ENCODE results near the gene CPNE9.

CPNE9 gene

GRCh38 chr3:9717563-9717962 lies 13.9 kb downstream of the CPNE9 start:
- DNase-seq, result no peak

GRCh38 chr3:9718118-9718517 lies 14.5 kb downstream of the CPNE9 start:
- no peak for DNase-seq

DNA sequence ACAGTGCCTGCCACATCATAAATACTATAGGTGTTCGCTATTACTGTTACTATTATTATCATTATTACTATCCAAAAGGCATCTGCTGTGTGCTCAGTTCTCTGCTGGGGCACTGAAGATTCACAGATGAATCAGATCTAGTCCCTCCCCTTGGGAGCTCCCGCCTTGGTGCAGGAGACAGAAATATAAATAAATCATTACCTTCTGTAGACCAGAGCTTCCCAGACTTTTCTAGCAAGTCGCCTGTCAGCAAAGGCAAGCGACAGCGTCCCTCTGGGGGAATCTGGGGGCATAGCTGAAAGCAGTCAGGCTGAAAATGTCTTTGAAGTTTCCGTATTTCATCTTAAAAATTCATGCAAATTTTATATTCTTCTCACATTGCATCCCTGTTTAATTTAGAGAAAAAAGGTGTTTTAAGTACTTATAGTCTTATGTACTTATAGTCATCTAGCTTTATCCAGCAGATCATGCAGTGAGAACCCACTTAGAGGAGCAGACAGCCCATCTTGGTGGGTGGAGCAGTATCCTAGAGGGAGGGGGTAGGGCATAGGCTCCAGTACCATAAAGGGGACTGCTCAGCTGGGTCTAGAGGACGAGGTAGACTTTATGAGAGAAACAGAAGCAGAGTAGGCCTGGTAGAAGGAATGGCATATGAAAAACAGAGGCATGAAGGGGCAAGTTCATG lies 17.5 kb downstream of the CPNE9 start:
- no peak for DNase-seq

GRCh38 chr3:9721700-9722060 lies 18.0 kb downstream of the CPNE9 start:
- DNase-seq, result no peak

DNA sequence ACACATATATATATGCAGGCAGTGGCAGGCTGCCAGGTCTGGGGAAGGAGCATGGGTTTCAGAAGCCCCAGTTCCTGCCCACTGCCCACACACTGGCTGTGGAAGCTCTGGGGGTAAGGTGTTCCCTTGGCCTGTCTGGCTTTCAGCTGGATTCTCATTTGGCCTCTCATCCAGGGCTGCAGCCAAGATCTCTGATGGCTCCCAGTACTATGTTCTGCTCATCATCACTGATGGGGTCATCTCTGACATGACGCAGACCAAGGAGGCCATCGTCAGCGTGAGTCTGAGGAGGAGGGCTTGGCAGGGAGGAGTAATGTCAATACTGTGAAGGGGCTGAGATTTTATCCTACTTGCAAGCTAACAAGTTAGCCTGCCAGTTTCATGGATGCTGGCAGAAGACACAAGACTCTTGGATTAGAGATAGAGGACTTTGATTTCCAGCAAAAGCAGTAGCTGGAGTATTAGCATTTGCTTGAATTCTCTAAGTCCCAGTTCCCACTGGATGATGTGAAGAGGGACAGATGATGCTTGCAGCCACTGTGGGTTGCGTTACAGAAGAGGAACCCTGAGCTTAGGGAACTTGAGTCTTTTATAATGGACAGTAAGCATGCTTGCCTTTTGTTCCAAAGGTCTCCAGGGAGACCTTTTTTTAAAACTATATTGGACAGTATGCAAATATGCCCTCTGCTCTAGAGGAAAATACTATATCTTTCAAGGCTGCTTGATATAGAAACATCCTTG lies 22.3 kb downstream of the CPNE9 start:
- DNase-seq, result no peak

DNA sequence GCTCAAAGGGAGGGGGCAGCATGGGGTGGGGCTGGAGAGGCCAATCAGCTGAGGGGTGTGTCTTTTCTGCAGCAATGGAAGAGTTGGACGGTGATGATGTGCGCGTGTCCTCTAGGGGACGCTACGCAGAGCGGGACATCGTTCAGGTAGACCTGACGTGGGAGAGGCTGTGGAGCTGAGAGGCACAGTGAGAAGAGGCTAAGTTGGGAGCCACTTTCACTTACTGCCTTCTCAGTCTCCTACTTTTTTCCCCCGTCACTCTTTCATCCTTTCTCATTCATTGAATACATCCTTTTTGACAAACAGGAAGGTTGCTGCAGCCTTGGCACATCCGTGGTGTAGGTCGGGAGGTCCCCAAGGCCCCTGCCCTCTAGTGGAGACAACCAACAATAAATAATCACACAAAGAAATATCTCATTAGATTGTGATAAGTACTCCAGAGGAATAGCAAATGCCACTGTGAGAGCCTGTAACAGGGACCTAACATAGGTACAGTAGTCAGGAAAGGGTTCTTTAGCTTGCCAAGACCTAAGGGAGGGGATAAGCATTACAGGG lies 23.5 kb downstream of the CPNE9 start:
- DNase-seq, result no peak

DNA sequence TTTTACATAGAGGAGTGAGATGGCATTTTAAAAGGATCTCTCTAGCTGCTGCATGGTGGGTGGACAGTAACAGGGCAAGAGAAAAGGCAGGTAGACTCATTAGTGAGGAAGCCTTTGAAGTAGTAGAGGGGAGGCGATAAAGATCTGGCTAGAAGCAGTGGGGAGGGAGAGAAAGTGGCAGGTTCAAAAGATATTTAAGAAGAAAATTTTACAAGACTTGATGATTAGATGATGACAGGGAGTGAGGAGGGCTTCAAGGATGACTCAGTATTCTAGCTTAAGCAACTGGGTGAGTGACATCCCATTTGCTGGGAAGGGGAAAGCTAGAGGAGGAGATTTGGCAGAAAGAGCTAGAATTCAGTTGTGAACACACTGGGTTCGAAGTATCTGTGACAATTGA lies 24.1 kb downstream of the CPNE9 start:
- no peak for DNase-seq

DNA sequence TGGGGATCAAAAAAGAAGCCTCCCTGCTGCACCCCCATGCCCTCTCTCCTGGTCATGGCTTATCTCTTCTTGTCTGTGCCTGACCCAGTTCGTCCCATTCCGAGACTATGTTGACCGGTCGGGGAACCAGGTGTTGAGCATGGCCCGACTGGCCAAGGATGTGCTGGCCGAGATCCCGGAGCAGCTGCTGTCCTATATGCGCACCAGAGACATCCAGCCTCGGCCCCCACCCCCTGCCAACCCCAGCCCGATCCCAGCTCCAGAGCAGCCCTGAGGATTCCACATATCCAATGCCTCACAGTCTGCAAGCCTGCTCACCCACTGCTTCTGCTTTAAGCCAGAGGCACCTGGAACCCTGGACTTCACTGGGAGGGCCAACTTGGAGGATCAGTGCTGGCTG lies 25.8 kb downstream of the CPNE9 start:
- no peak for DNase-seq

GRCh38 chr3:9730657-9731205 lies 27.1 kb downstream of the CPNE9 start:
- no peak for DNase-seq

GRCh38 chr3:9731206-9732079 lies 27.8 kb downstream of the CPNE9 start, which contains the start of gene BRPF1:
TSS of gene BRPF1 (plus strand) at chr3:9731735. CDS start at chr3:9734141, 2,406 bp downstream.
- peak; percentile 98 for DNase-seq

GRCh38 chr3:9732080-9732739 lies 28.6 kb downstream of the CPNE9 start:
- DNase-seq, result no peak

DNA sequence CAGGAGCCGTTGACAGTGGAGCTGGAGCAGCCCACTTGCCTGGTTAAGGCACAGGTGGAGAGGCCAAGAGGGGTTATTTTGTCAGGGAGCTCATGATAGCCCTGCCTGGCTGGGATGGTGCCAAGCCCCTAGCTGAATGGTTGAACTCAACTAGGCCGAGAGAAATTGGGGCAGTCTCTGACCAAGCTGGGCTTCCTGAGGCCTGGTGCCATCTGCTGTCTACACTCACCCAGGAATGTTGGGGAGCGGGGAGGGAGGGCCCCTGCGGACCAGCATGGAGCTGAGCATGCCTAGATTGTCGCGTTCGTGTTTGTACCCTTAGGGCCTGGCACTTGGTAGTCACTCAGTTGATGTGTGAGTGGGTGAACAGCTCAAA lies 29.1 kb downstream of the CPNE9 start:
- DNase-seq, result no peak

- DNase-seq, result no peak
Measured at GRCh38 chr3:9736831-9737230, 33.2 kb downstream of the CPNE9 start.

DNA sequence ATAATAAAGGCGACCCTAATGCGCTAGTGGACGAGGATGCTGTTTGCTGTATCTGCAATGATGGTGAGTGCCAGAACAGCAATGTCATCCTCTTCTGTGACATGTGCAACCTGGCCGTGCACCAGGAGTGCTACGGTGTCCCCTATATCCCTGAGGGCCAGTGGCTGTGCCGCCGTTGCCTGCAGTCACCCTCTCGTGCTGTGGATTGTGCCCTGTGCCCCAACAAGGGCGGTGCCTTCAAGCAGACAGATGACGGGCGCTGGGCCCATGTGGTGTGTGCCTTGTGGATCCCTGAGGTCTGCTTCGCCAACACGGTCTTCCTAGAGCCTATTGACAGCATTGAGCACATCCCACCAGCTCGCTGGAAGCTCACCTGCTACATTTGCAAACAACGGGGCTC lies 35.5 kb downstream of the CPNE9 start:
- DNase-seq, result no peak

GRCh38 chr3:9742560-9742959 lies 38.9 kb downstream of the CPNE9 start:
- no peak for DNase-seq

- DNase-seq, result no peak
Measured at GRCh38 chr3:9743548-9743947, 39.9 kb downstream of the CPNE9 start.

DNA sequence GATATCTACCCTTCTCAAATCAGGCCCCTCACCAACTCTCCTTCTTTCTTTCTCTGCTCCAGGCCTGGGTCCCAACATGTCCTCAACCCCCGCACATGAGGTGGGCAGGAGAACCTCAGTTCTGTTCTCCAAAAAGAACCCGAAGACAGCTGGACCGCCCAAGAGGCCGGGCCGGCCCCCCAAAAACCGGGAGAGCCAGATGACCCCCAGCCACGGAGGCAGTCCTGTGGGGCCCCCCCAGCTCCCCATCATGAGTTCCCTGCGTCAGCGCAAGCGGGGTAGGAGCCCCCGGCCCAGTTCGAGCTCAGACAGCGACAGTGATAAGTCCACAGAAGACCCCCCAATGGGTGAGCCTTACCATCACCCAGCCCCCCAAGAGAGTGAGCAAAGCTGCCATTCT lies 40.5 kb downstream of the CPNE9 start:
- no peak for DNase-seq

DNA sequence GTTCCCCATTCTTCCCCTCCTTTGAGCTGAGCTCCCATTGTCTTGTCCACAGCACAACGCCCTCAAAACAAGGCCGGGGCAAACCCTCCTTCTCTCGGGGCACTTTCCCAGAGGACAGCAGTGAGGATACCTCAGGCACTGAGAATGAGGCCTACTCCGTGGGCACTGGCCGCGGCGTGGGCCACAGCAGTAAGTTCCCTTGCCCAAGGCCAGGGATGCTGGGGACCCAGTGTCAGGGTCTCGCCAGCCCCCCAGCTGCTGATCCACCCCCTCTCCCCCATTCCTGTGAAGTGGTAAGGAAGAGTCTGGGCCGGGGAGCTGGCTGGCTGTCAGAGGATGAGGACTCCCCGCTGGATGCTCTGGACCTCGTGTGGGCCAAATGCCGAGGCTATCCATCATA lies 41.9 kb downstream of the CPNE9 start:
- no peak for DNase-seq

- DNase-seq, result peak; percentile 48
Measured at GRCh38 chr3:9746330-9746729, 42.7 kb downstream of the CPNE9 start.

DNA sequence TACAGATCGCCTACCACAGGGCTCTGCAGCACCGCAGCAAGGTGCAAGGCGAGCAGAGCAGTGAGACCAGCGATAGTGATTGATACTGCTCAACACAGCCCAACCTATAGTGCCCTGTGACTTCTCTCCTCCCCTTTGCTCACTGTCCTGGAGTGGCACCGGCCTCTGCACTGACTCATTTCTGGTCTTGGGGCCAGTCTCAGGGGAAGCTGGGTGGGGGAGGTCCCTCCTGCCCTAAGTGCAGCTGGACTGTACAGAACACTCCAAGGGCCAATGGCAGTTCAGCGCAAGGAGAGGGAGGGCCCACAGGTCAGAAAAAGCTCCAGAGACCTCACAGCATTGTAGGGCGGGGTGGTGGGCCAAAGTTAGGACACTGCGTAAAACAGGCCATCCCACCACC lies 43.6 kb downstream of the CPNE9 start:
- DNase-seq, result no peak

DNA sequence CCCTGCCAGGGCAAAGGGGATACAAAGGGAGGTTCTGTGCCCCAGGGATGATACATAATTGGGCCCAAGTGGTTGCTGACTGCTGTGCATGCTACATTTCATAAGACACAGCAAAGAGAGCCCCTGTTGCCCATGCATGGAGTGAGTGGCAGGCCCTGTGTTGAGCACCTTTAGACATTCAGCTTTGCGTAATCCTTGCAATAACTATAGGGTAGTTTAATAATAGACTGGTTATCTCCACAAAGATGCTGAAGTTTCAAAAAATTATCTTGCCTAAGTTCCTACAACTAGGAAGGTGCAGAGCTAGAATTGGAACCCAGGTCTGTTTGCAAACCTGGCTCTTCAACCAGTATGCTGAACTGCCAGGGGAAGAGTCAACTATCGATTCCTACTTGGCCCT lies 44.4 kb downstream of the CPNE9 start:
- DNase-seq, result no peak

GRCh38 chr3:9749296-9749644 lies 45.6 kb downstream of the CPNE9 start:
- no peak for DNase-seq

All from NK-92 treated with Interleukin-12 subunit alpha and Interleukin-12 subunit beta, amount 100 ng/mL, for 24 hours (cell line).